Gastroesophageal sphincter (tissue), 4 donors: ENCODE measurements around the gene OAS1. TPM values are rescaled to one million over a fixed set of nuclear protein-coding genes. Genes with fewer than 3 reads are reported as not detected.

Source experiments
- total RNA-seq, 4 donors: library from RNA; depleted of rRNA; stranded (reverse); fragments of >200 nt; gene quantifications; one replicate each; pipeline ENCODE4 v1.1.0, GENCODE V29; 2016

The OAS1 gene
- total RNA-seq, 4 donors from 2014 or later, result 4.8 to 17.0 (median 7.6) TPM

Other genes with a start within 250 kb of the OAS1 start
- gene RPH3A, start 115.2 kb upstream of the OAS1 start, total RNA-seq, result under 1 TPM in 1 of 4 donors, not detected in 3; 0.13 TPM
- gene OAS3, start 31.5 kb downstream of the OAS1 start, total RNA-seq, result 10 to 100 TPM in 1 of 4 donors, 1 to 10 TPM in 3; 3.5 to 10.2 (median 7.2) TPM
- 1 to 10 TPM; 6.5 to 10.0 (median 7.5) TPM for gene OAS2, start 71.6 kb downstream of the OAS1 start, total RNA-seq
- 1 to 10 TPM; 2.3 to 9.5 (median 5.3) TPM for gene DTX1, start 149.8 kb downstream of the OAS1 start, total RNA-seq
- 1 to 10 TPM in 1 of 4 donors, not detected in 3; 1.7 TPM for gene RASAL1, start 228.8 kb downstream of the OAS1 start, total RNA-seq
- not detected for gene CFAP73, start 242.8 kb downstream of the OAS1 start, total RNA-seq